Endothelial cell of umbilical vein (primary cell): ENCODE data around the gene GATAD2A. TPM values are rescaled to one million over a fixed set of nuclear protein-coding genes. Genes with fewer than 3 reads are reported as not detected.

ENCODE experiments used
- BruUV-seq: library from RNA; stranded (reverse); fragments of 400-500 nt; replicated peaks from 2 replicates; lab custom pipeline; 2021; lab: Mats Ljungman, UMichigan
- CTCF ChIA-PET: fragments of 300-600, 350-600 bp; sonication (Branson Sonifier 250); formaldehyde crosslinking; loops from one replicate; lab custom pipeline; 2021; ENCODE audit warnings: antibody characterized with exemption, inconsistent platforms; lab: Charles Lee
- POLR2A ChIA-PET: fragments of 300-600, 350-600 bp; sonication (Branson Sonifier 250); formaldehyde crosslinking; loops from one replicate; lab custom pipeline; 2021; ENCODE audit warnings: antibody characterized with exemption, inconsistent platforms; lab: Charles Lee
- DNase-seq: peaks from one replicate; pipeline ENCODE4 v3.0.0-alpha.2; 2011; ENCODE audit warnings: low read depth, low spot score
- FAIRE-seq: peaks from 2 replicates; lab custom pipeline; 2011; peaks lifted over from hg19 to GRCh38; lab: Jason Lieb, UNC
- H2AFZ ChIP-seq: 2 replicates; pipeline ENCODE4 v1.6.0; 2012; ENCODE audit warnings: low read depth, low read length, control low read depth, inconsistent platforms
- H3K27ac ChIP-seq: 2 replicates; pipeline ENCODE4 v1.5.1; 2011; ENCODE audit warnings: low read depth, mild to moderate bottlenecking, control low read depth, low read length, moderate library complexity; ENCODE audit not compliant: insufficient read depth
- H3K27me3 ChIP-seq, 2 experiments: 2 replicates each; pipeline versions ENCODE4 v1.6.0 to v1.6.1; 2011; ENCODE audit warnings: low read length in 2 of 2, mixed read lengths in 1 of 2; ENCODE audit not compliant: control insufficient read depth in 2 of 2, insufficient read depth in 2 of 2
- H3K36me3 ChIP-seq, 2 experiments: 2 replicates in 1 of 2; 3 replicates in 1 of 2; pipeline ENCODE4 v1.5.1; 2011; ENCODE audit warnings: low read length in 2 of 2, mild to moderate bottlenecking in 1 of 2, moderate library complexity in 1 of 2; ENCODE audit not compliant: control insufficient read depth in 2 of 2, insufficient read depth in 2 of 2; ENCODE audit errors: extremely low read depth in 1 of 2
- H3K4me1 ChIP-seq: 3 replicates; pipeline ENCODE4 v1.5.1; 2011; ENCODE audit warnings: mild to moderate bottlenecking, low read length; ENCODE audit not compliant: control insufficient read depth, insufficient read depth; ENCODE audit errors: extremely low read depth
- H3K4me2 ChIP-seq: 2 replicates; pipeline ENCODE4 v1.6.1; 2011; ENCODE audit warnings: low read length, control low read depth, mixed read lengths; ENCODE audit not compliant: insufficient read depth
- H3K4me3 ChIP-seq, 3 experiments: fragments of 200-600 bp in 1 of 3; sonication (generic), shearing (Covaris generic) in 1 of 3; replicated peaks in 1 of 3; 2 replicates each; pipeline ENCODE4 v1.5.1; 2011 to 2016; ENCODE audit warnings: control low read depth in 3 of 3, low read length in 3 of 3, mild to moderate bottlenecking in 2 of 3, inconsistent platforms in 1 of 3, low read depth in 1 of 3, moderate library complexity in 1 of 3; ENCODE audit not compliant: insufficient read depth in 1 of 3
- H3K79me2 ChIP-seq: 2 replicates; pipeline ENCODE4 v1.6.0; 2012; ENCODE audit warnings: low read length, inconsistent platforms; ENCODE audit not compliant: control insufficient read depth, insufficient read depth
- H3K9ac ChIP-seq: replicated peaks from 2 replicates; pipeline ENCODE3; 2011; ENCODE audit warnings: low read length, control low read depth; ENCODE audit not compliant: insufficient read depth; ENCODE audit errors: extremely low read depth
- H3K9me1 ChIP-seq: replicated peaks from 3 replicates; pipeline ENCODE4 v1.6.0; 2011; ENCODE audit warnings: mild to moderate bottlenecking, low read length; ENCODE audit not compliant: control insufficient read depth, insufficient read depth; ENCODE audit errors: extremely low read depth
- H3K9me3 ChIP-seq: replicated peaks from 2 replicates; pipeline ENCODE4 v1.5.1; 2012; ENCODE audit warnings: low read length, inconsistent platforms; ENCODE audit not compliant: control insufficient read depth, insufficient read depth
- H4K20me1 ChIP-seq: replicated peaks from 2 replicates; pipeline ENCODE3; 2011; ENCODE audit warnings: mild to moderate bottlenecking, low read length; ENCODE audit not compliant: control insufficient read depth, insufficient read depth; ENCODE audit errors: extremely low read depth
- CTCF ChIP-seq, 2 donors: IDR thresholded peaks; 1 replicate in 1 of 2; 2 replicates in 1 of 2; pipeline ENCODE4 v1.5.1; 2011; ENCODE audit warnings: low read length in 2 of 2, mild to moderate bottlenecking in 2 of 2, moderate library complexity in 2 of 2, control low read depth in 1 of 2, inconsistent platforms in 1 of 2, low read depth in 1 of 2; ENCODE audit not compliant: insufficient read depth in 1 of 2; ENCODE audit errors: extremely low read depth in 1 of 2
- FOS ChIP-seq: IDR thresholded peaks from 2 replicates; pipeline ENCODE4 v1.6.1; 2011; ENCODE audit warnings: mild to moderate bottlenecking, low read length, moderate library complexity, borderline replicate concordance; ENCODE audit not compliant: insufficient read depth
- GATA2 ChIP-seq: IDR thresholded peaks from 2 replicates; pipeline ENCODE4 v1.7.0; 2011; ENCODE audit warnings: low read depth, mild to moderate bottlenecking, moderate library complexity, mixed read lengths, low read length; ENCODE audit not compliant: insufficient read length, insufficient read depth
- MAX ChIP-seq: IDR thresholded peaks from 2 replicates; pipeline ENCODE4 v1.6.1; 2011; ENCODE audit not compliant: insufficient read depth, insufficient read length
- POLR2A ChIP-seq: IDR thresholded peaks from 2 replicates; pipeline ENCODE4 v1.6.1; 2012; ENCODE audit warnings: low read depth, mild to moderate bottlenecking, control low read depth, low read length
- dilution Hi-C: fragments of 300-500 bp; cut with MboI; formaldehyde crosslinking; loops from one replicate; pipeline ENCODE4 v1.15.0; 2019; ENCODE audit warnings: low sequenced_read_pairs; ENCODE audit not compliant: extremely low pct_ligation_motif_present
- intact Hi-C: fragments of 100-400 bp; cut with micrococcal nuclease; formaldehyde crosslinking; loops from one replicate; pipeline ENCODE4 v1.10.0; 2022
- polyA plus RNA-seq, 4 experiments: library from polyadenylated mRNA; depleted of rRNA in 3 of 4; stranded (reverse) in 3 of 4; unstranded in 1 of 4; fragments of >200 nt; gene quantifications; 2 replicates each; pipeline versions ENCODE4 v1.2.1 to v1.2.3, GENCODE V29; 2011 to 2012; ENCODE audit warnings: missing spikeins in 1 of 4
- total RNA-seq: library from RNA; stranded (reverse); gene quantifications from 2 replicates; pipeline ENCODE4 v1.2.3, GENCODE V29; 2021

Gene GATAD2A
- total and polyA plus RNA-seq, 2 donors (not counting 3 experiments of a cell fraction or from before 2014, with no cell fraction given): 27.3 to 134 TPM

DNA sequence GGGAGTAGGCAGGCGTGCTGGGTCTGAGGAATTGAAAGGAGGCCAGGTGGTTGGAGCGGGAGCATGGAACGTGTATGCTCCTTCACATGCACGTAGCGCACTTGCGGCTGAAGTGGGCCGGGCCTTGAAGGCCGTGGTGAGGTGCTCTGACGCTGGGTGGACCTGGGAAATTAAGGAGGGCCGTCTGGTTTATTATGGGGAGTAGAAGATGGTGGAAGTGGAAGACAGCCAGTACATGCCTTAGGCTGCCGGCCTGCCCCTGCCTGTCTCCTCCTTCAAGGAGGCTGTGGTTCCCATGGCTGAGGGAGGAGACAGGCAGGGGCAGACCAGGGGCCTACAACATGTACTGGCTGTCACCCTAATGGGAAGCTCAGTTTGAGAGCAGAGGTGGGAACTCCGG lies 23.9 kb downstream of the GATAD2A start:
- peaks cover 3% of the 10 kb centered on the region for H4K20me1 ChIP-seq
- FAIRE-seq: no peak

More for the DNA sequence above, 23.9 kb downstream of the GATAD2A start:
- CTCF ChIA-PET: interaction anchor here (1.2 kb wide), 1 partner anchor 12 kb away, joined by 3 read pairs; no protein-coding TSS in a partner anchor
- Histone ChIP-seq H3K9ac (no peak overlapping the region), H3K27me3 (no peaks in the 10 kb centered on the region), H3K79me2 (peaks cover 98% of the 10 kb centered on the region), H3K4me2 (no peak overlapping the region), H2AFZ (no peak overlapping the region), H3K4me3 (no peak overlapping the region), H3K4me1 (peaks cover 2% of the 10 kb centered on the region), H3K27ac (no peak overlapping the region), H3K36me3 (no peaks in the 10 kb centered on the region), H3K9me3 (no peaks in the 10 kb centered on the region), H3K9me1 (no peaks in the 10 kb centered on the region)
- intact Hi-C loops (no loop called here), dilution Hi-C loops (no loop called here)
- TF ChIP-seq MAX (no peak), GATA2 (no peak), FOS (no peak), POLR2A (no peak), CTCF (IDR thresholded peaks at IDR 0.05; ENCODE audit: extremely low read depth in 1 of 2, insufficient read depth in 1 of 2, low read depth in 1 of 2, low read length in 2 of 2) (no peak)
- POLR2A ChIA-PET: no interaction called here
- no peak for DNase-seq
- BruUV-seq: no TSS peak
